ENCODE data around the gene LCN6. TPM values are rescaled to one million over a fixed set of nuclear protein-coding genes. Genes with fewer than 3 reads are reported as not detected.
"Not testable (repeated sequence)": the region's sequence is repeated elsewhere in the genome, so short reads cannot be mapped to it uniquely, and the experiment has no call there.

LCN6 gene
- total and polyA plus RNA-seq, 12 donors, result 1.5 to 261 (median 4.6) TPM

DNA sequence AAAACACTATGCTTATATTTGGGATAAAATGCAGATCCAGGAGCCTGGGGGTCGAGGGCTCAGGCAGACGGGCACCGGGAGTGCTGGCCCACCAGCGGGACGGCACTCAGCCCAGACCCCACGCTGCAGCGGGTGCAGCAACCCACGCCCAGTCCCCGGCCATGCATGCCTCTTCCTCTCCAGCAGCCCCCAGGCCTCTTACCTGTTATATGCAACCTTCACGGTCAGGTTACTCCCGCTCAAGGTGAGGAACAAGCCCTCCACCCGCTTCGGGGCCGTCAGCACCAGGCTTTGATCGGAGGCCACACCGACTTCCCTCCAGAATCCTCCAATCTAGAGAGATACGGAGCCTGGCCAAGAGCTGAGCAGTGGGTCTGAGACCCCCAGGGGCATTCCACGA lies 8.5 kb upstream of the LCN6 start:
- no peak for ATAC-seq
- TF ChIP-seq, protein P1, sequence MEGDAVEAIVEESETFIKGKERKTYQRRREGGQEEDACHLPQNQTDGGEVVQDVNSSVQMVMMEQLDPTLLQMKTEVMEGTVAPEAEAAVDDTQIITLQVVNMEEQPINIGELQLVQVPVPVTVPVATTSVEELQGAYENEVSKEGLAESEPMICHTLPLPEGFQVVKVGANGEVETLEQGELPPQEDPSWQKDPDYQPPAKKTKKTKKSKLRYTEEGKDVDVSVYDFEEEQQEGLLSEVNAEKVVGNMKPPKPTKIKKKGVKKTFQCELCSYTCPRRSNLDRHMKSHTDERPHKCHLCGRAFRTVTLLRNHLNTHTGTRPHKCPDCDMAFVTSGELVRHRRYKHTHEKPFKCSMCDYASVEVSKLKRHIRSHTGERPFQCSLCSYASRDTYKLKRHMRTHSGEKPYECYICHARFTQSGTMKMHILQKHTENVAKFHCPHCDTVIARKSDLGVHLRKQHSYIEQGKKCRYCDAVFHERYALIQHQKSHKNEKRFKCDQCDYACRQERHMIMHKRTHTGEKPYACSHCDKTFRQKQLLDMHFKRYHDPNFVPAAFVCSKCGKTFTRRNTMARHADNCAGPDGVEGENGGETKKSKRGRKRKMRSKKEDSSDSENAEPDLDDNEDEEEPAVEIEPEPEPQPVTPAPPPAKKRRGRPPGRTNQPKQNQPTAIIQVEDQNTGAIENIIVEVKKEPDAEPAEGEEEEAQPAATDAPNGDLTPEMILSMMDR (IDR thresholded peaks at IDR 0.05), result no peak

DNA sequence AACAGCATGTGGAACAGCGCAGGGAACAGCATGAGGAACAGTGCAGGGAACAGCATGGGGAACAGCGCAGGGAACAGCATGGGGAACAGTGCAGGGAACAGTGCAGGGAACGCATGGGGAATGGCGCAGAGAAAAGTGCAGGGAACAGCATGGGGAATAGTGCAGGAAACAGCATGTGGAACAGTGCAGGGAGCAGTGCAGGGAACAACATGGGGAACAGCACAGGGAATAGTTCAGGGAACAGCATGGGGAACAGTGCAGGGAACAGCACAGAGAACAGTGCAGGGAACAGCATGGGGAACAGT lies 7.8 kb upstream of the LCN6 start:
- no peaks in the 10 kb centered on the region for H3K36me3 ChIP-seq
- ATAC-seq (no peak), DNase-seq (no peak)
- H3K4me3 ChIP-seq, result no peak overlapping the region
- H3K27ac ChIP-seq, result no peak overlapping the region
- H3K27me3 ChIP-seq, result peaks cover 0 to 3% (median 0%) of the 10 kb centered on the region in 7 donors
- H3K9me3 ChIP-seq, result peaks cover 0 to 17% (median 0%) of the 10 kb centered on the region in 11 donors
- WGBS, 2 donors, result 98 to 100% methylated on average over 4 of the region's 4 CpGs
- intact Hi-C loops (cut with DNase I), result no loop called here
- H3K4me1 ChIP-seq, result peaks cover 0 to 9% (median 2%) of the 10 kb centered on the region in 9 donors
- TF ChIP-seq, protein P1 (IDR thresholded peaks at IDR 0.05), result no peak

More for the DNA sequence above, 8.5 kb upstream of the LCN6 start:
- no peak overlapping the region for H3K4me3 ChIP-seq
- intact Hi-C loops (cut with DNase I), result no loop called here
- no peak overlapping the region for H3K27ac ChIP-seq
- no peak for DNase-seq
- H3K36me3 ChIP-seq, result no peaks in the 10 kb centered on the region
- peaks cover 0 to 3% (median 0%) of the 10 kb centered on the region in 7 donors for H3K27me3 ChIP-seq
- H3K9me3 ChIP-seq, result peaks cover 0 to 10% (median 0%) of the 10 kb centered on the region in 11 donors
- H3K4me1 ChIP-seq, result peaks cover 0 to 12% (median 0%) of the 10 kb centered on the region in 9 donors
- WGBS, 2 donors, result 93 to 95% methylated on average over 18 of the region's 18 CpGs

DNA sequence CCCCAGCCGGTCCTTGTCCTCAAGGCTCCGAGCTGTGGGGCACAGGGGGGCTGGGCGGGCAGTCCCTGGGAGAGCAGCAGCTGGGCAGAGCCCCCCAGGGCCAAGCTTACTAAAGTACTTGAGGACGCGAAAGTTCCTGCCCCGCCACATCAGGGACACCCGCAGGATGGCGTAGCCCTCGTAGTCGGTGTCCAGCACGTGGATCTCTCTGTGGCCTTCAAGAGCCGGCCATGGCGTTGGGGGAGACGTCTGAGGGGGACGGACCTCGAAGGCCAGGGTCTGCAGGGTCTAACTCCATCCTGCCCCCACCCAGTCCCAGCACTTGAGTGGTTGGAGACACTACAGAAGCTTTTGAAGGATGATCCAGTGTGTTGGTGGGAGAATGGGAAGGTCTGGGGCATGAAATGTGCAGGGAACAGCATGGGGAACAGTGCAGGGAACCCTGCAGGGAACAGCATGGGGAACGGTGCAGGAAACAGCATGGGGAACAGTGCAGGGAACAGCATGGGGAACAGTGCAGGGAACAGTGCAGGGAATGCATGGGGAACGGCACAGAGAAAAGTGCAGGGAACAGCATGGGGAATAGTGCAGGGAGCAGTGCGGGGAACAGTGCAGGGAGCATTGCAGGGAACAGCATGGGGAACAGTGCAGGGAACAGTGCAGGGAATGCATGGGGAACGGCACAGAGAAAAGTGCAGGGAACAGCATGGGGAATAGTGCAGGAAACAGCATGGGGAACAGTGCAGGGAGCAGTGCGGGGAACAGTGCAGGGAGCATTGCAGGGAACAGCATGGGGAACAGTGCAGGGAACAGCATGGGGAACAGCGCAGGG lies 7.2 kb upstream of the LCN6 start:
- H3K4me1 ChIP-seq; H3K27ac ChIP-seq; intact Hi-C loops (cut with DNase I); H3K4me3 ChIP-seq; H3K27me3 ChIP-seq; H3K36me3 ChIP-seq; ATAC-seq; DNase-seq: not testable (repeated sequence)
- 89 to 93% methylated on average over 22 of the region's 22 CpGs for WGBS, 2 donors
- peaks cover 0 to 18% (median 0%) of the 10 kb centered on the region in 11 donors for H3K9me3 ChIP-seq

DNA sequence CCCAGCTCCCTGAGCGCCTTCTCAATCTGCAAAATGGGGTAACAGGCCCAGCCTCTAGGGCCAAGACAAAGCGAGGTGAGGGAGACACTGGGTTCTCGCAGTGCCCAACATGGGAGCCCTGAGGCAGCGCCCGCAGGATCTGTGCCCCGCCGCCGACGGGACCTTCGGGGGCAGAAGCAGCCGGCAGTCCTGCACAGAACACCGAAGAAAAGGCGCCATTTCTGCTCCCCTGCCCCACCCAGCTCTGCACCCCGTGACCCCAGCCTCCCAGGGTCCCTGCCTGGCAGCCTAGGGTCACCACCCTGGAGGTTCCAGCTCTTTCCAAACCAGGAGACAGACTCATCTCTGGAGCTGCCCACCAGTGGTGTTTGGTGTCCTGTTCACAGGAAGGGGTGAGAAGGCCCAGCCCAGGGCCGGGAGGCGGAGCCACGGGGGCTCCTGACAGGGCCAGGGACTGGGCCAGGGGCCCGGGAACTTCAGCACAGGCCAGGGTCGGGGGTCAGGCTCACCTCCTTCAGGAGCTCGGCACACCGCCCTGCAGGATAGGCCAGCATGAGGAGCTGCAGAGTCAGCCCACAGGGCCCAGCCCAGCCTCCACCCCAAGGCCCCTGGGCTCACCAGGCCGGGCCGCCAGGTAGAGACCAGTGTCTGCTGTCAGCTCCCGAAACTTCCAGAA lies 6.4 kb upstream of the LCN6 start:
- Histone ChIP-seq H3K9me3 (peaks cover 0 to 18% (median 0%) of the 10 kb centered on the region in 11 donors), H3K4me1 (peaks cover 0 to 8% (median 5%) of the 10 kb centered on the region in 9 donors), H3K36me3 (no peaks in the 10 kb centered on the region), H3K4me3 (no peak overlapping the region), H3K27me3 (no peaks in the 10 kb centered on the region), H3K27ac (no peak overlapping the region)
- DNase-seq (no peak), ATAC-seq (peak in 2 of 8 donors; percentile 3 to 7)
- TF ChIP-seq, protein P1 (IDR thresholded peaks at IDR 0.05), result no peak
- intact Hi-C loops (cut with DNase I), result no loop called here
- 83 to 84% methylated on average over 23 to 24 of the region's 24 CpGs for WGBS, 2 donors

Data from heart right ventricle (tissue), 16 donors.